ENCODE data around the gene TAF10.

The TAF10 gene

GRCh38 chr11:6640036-6640984, 28.3 kb upstream of the TAF10 start:
- DNase-seq: no peak

- DNase-seq: no peak
These were observed 26.4 kb upstream of the TAF10 start for GRCh38 chr11:6638429-6638828.

- DNase-seq: no peak
These were observed 25.9 kb upstream of the TAF10 start for GRCh38 chr11:6637871-6638270.

- DNase-seq: no peak
These were observed 24.5 kb upstream of the TAF10 start for GRCh38 chr11:6636480-6636879.

- DNase-seq: no peak
These were observed 23.3 kb upstream of the TAF10 start for GRCh38 chr11:6635082-6635932.

- DNase-seq: no peak
These were observed 22.5 kb upstream of the TAF10 start for GRCh38 chr11:6634534-6634933.

GRCh38 chr11:6633422-6634408, 21.7 kb upstream of the TAF10 start:
- no peak for DNase-seq

- no peak for DNase-seq
These were observed 20.4 kb upstream of the TAF10 start for GRCh38 chr11:6632116-6633073.

- DNase-seq: no peak
These were observed 19.4 kb upstream of the TAF10 start for GRCh38 chr11:6631361-6631890.

- no peak for DNase-seq
These were observed 18.7 kb upstream of the TAF10 start for GRCh38 chr11:6630632-6631291.

- no peak for DNase-seq
These were observed 18.0 kb upstream of the TAF10 start for GRCh38 chr11:6629892-6630631.

- DNase-seq: no peak
These were observed 17.5 kb upstream of the TAF10 start for GRCh38 chr11:6629573-6629891.

- no peak for DNase-seq
These were observed 16.5 kb upstream of the TAF10 start for GRCh38 chr11:6628526-6628925.

- DNase-seq: no peak
These were observed 15.8 kb upstream of the TAF10 start for GRCh38 chr11:6627762-6628241.

- no peak for DNase-seq
These were observed 15.2 kb upstream of the TAF10 start for GRCh38 chr11:6626971-6627761.

- DNase-seq: no peak
These were observed 13.9 kb upstream of the TAF10 start for GRCh38 chr11:6625832-6626420.

- no peak for DNase-seq
These were observed 13.3 kb upstream of the TAF10 start for GRCh38 chr11:6625156-6625831.

Data from activated CD4-positive, alpha-beta T cell treated with anti-CD3 and anti-CD28 coated beads, Interleukin-2, amount 50 U/mL, for 16 hours (primary cell).